ENCODE measurements around the gene C5orf34. TPM values are rescaled to one million over a fixed set of nuclear protein-coding genes. Genes with fewer than 3 reads are reported as not detected.
"Not testable (repeated sequence)": the region's sequence is repeated elsewhere in the genome, so short reads cannot be mapped to it uniquely, and the experiment has no call there.

C5orf34 gene
- total and polyA plus RNA-seq, 2 experiments from 2014 or later, result 3.7 to 5.2 TPM

- Histone ChIP-seq H3K4me3 (no peak overlapping the region), H3K4me1 (ENCODE audit: low read depth) (no peaks in the 10 kb centered on the region), H3K27ac (no peak overlapping the region), H3K36me3 (no peaks in the 10 kb centered on the region), H3K27me3 (no peaks in the 10 kb centered on the region), H3K9me3 (ENCODE audit: low read depth) (no peaks in the 10 kb centered on the region)
- no peak for TF ChIP-seq CTCF (IDR thresholded peaks at IDR 0.05; ENCODE audit: low read depth, low read length)
- DNase-seq (ENCODE audit: low read depth in 1 of 2, low spot score in 1 of 2), result no peak
Observed at GRCh38 chr5:43467100-43467499, 47.8 kb downstream of the C5orf34 start.

- DNase-seq (ENCODE audit: low read depth in 1 of 2, low spot score in 1 of 2); H3K4me3 ChIP-seq; H3K36me3 ChIP-seq; H3K27ac ChIP-seq; H3K9me3 ChIP-seq (ENCODE audit: low read depth); H3K4me1 ChIP-seq (ENCODE audit: low read depth); H3K27me3 ChIP-seq: not testable (repeated sequence)
Observed at GRCh38 chr5:43465455-43465854, 49.5 kb downstream of the C5orf34 start.

- H3K36me3 ChIP-seq, result no peaks in the 10 kb centered on the region
- H3K4me1 ChIP-seq (ENCODE audit: low read depth), result no peaks in the 10 kb centered on the region
- DNase-seq (ENCODE audit: low read depth in 1 of 2, low spot score in 1 of 2), result no peak
- H3K4me3 ChIP-seq, result no peak overlapping the region
- no peaks in the 10 kb centered on the region for H3K9me3 ChIP-seq (ENCODE audit: low read depth)
- no peaks in the 10 kb centered on the region for H3K27me3 ChIP-seq
- TF ChIP-seq CTCF (IDR thresholded peaks at IDR 0.05; ENCODE audit: low read depth, low read length), result no peak
- H3K27ac ChIP-seq, result no peak overlapping the region
Observed at GRCh38 chr5:43461066-43461465, 53.9 kb downstream of the C5orf34 start.

GRCh38 chr5:43456556-43456955 is 58.4 kb downstream of the C5orf34 start:
- Histone ChIP-seq H3K4me1 (ENCODE audit: low read depth) (no peaks in the 10 kb centered on the region), H3K27ac (no peak overlapping the region), H3K36me3 (no peaks in the 10 kb centered on the region), H3K4me3 (no peak overlapping the region), H3K27me3 (no peaks in the 10 kb centered on the region), H3K9me3 (ENCODE audit: low read depth) (no peaks in the 10 kb centered on the region)
- no peak for DNase-seq (ENCODE audit: low read depth in 1 of 2, low spot score in 1 of 2)
- TF ChIP-seq CTCF (IDR thresholded peaks at IDR 0.05; ENCODE audit: low read depth, low read length), result no peak

- H3K27ac ChIP-seq; H3K27me3 ChIP-seq; H3K4me1 ChIP-seq (ENCODE audit: low read depth); DNase-seq (ENCODE audit: low read depth in 1 of 2, low spot score in 1 of 2); H3K4me3 ChIP-seq; H3K9me3 ChIP-seq (ENCODE audit: low read depth); H3K36me3 ChIP-seq: not testable (repeated sequence)
Observed at GRCh38 chr5:43441575-43441974, 73.4 kb downstream of the C5orf34 start.

GRCh38 chr5:43437062-43437660 is 77.8 kb downstream of the C5orf34 start:
- no peak for TF ChIP-seq CTCF (IDR thresholded peaks at IDR 0.05; ENCODE audit: low read depth, low read length)
- H3K27ac ChIP-seq, result no peak overlapping the region
- H3K4me1 ChIP-seq (ENCODE audit: low read depth), result no peaks in the 10 kb centered on the region
- H3K9me3 ChIP-seq (ENCODE audit: low read depth), result no peaks in the 10 kb centered on the region
- no peak overlapping the region for H3K4me3 ChIP-seq
- H3K27me3 ChIP-seq, result no peaks in the 10 kb centered on the region
- no peak for DNase-seq (ENCODE audit: low read depth in 1 of 2, low spot score in 1 of 2)
- no peaks in the 10 kb centered on the region for H3K36me3 ChIP-seq

Other genes starting within 250 kb of the C5orf34 start
- 84.1 and 202 TPM in 2 replicates for gene HMGCS1, start 201.7 kb downstream of the C5orf34 start, total RNA-seq
- gene HMGCS1, start 201.7 kb downstream of the C5orf34 start, polyA plus RNA-seq, result 48.5 and 105 TPM in 2 replicates
- gene CCL28, start 102.8 kb downstream of the C5orf34 start, total RNA-seq, result 0.07 TPM in 1 of 2 replicates, not detected in the other
- 0.64 TPM in 1 of 2 replicates, not detected in the other for gene CCL28, start 102.8 kb downstream of the C5orf34 start, polyA plus RNA-seq
- 3.1 TPM in 2 replicates for gene TMEM267, start 31.3 kb downstream of the C5orf34 start, total RNA-seq
- gene TMEM267, start 31.3 kb downstream of the C5orf34 start, polyA plus RNA-seq, result 8.8 and 8.9 TPM in 2 replicates
- gene PAIP1, start 41.9 kb upstream of the C5orf34 start, total RNA-seq, result 140 and 151 TPM in 2 replicates
- gene PAIP1, start 41.9 kb upstream of the C5orf34 start, polyA plus RNA-seq, result 298 and 341 TPM in 2 replicates
- 97.6 and 123 TPM in 2 replicates for gene NNT, start 88.0 kb upstream of the C5orf34 start, total RNA-seq
- 103 and 142 TPM in 2 replicates for gene NNT, start 88.0 kb upstream of the C5orf34 start, polyA plus RNA-seq